Measurements from ENCODE around the gene TASL.
"Not testable (repeated sequence)": the region's sequence is repeated elsewhere in the genome, so short reads cannot be mapped to it uniquely, and the experiment has no call there.

TASL gene

GRCh38 chrX:30577362-30577991 lies at the start of gene TASL:
Gene TASL (minus strand): TSS chrX:30577766. CDS start chrX:30560355, 17,411 bp downstream.
- DNase-seq (ENCODE audit: low read depth), result no peak

DNA sequence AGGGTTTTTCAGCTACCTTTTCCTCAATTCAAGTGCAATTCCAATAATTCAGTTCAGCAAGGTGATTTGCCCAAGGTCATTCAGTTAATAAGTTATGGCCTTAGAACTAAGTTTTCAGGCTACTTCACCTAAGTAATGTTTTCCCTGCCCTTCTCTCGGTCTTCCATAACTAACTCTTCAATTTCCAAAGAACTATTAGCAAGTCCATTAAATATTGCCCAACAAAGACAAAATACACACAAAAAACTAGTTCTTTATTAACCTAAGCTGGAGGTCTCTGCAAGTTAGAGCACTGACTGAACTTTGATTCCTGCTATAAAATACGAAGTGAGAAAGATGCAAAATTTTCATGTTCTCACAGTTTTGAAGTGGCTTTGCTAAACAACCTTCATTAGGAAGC lies 48.8 kb upstream of the TASL start:
- DNase-seq (ENCODE audit: low read depth), result no peak

- DNase-seq (ENCODE audit: low read depth), result no peak
Observed at GRCh38 chrX:30622361-30622760, 44.8 kb upstream of the TASL start.

DNA sequence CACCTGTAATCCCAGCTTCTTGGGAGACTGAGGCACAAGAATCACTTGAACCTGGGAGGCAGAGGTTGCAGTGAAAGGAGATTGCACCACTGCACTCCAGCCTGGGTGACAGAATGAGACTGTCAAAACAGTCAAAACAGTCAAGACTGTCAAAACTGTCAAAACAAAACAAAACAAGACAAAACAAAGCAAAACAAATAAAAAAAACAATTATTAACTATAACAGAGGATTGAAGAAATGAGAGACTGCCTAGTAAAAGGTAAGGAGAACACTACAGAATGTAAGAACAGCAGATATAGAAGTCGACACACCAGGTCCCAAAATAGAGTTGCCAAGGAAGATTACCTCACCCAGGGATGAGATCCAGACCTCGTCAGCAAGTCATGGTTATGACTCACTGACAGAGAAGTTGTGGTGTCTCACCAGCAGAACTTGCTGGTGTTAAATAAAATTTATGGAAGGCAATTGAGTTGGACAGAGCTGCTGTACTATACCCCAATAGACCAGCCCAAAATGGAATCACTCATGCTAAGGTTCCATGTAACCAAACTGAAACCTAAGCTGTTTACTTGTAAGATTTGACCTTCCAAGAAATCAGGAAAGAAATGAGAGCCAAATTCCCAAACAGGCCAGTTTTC lies 43.5 kb upstream of the TASL start:
- DNase-seq (ENCODE audit: low read depth), result peak; percentile 92

- no peak for DNase-seq (ENCODE audit: low read depth)
Observed at GRCh38 chrX:30620125-30620524, 42.6 kb upstream of the TASL start.

- peak; percentile 13 for DNase-seq (ENCODE audit: low read depth)
Observed at GRCh38 chrX:30618160-30618765, 40.7 kb upstream of the TASL start.

- DNase-seq (ENCODE audit: low read depth), result peak; percentile 32
Observed at GRCh38 chrX:30615229-30615628, 37.7 kb upstream of the TASL start.

DNA sequence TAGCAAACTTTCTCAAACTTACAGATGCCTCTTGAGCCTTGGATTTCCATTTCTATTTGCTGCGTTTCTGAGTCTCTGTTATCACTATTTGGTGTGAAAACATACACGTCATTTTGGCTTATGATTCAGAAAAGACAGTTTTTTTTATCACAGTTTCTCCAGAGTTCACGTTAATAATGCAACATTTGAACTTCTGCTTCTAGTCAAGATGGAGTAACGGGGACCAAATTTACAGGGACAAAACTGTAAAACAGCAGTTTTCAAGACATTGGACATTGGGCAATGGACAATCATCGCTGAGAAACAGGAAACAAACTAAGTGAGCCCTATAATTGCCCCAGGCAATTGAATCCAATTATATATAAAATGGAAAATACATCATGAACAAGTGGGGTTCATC lies 36.2 kb upstream of the TASL start:
- DNase-seq (ENCODE audit: low read depth), result no peak

DNA sequence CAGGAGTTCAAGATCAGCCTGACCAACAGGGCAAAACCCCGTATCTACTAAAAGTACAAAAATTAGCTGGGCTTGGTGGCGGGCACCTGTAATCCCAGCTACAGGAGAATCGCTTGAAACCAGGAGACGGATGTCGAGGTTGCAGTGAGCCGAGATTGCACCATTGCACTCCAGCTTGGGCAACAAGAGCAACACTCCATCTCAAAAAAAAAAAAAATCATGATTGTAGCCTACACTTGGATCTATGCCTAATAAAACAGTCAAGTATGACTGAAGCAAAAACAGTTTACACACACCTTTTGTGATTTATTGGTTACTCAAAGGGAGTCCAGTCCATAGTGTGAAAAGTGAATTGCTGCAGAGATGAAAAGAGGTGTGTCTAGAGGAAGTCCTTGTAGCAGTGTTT lies 34.7 kb upstream of the TASL start:
- no peak for DNase-seq (ENCODE audit: low read depth)

DNA sequence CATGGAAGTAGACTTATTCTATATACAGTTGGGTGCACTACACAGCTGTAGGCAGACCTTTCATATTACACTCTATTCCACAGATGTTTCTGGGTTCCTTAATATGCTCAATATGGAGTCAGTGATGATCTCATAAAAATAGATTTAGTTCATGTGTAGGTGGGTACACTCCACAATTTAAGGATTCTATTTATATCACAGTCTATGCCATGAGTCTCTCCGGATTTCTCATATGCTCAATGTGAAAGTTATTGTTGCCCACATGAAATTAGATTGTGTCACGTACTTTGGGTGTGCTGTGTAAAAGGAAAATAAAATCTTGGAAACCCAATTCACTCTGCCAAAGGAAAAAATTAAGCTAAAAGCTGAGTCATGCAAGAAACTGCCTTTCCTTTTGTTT lies 32.5 kb upstream of the TASL start:
- no peak for DNase-seq (ENCODE audit: low read depth)

- no peak for DNase-seq (ENCODE audit: low read depth)
Observed at GRCh38 chrX:30607155-30607554, 29.6 kb upstream of the TASL start.

GRCh38 chrX:30600269-30601176 lies 23.0 kb upstream of the TASL start:
- DNase-seq (ENCODE audit: low read depth), result not testable (repeated sequence)

DNA sequence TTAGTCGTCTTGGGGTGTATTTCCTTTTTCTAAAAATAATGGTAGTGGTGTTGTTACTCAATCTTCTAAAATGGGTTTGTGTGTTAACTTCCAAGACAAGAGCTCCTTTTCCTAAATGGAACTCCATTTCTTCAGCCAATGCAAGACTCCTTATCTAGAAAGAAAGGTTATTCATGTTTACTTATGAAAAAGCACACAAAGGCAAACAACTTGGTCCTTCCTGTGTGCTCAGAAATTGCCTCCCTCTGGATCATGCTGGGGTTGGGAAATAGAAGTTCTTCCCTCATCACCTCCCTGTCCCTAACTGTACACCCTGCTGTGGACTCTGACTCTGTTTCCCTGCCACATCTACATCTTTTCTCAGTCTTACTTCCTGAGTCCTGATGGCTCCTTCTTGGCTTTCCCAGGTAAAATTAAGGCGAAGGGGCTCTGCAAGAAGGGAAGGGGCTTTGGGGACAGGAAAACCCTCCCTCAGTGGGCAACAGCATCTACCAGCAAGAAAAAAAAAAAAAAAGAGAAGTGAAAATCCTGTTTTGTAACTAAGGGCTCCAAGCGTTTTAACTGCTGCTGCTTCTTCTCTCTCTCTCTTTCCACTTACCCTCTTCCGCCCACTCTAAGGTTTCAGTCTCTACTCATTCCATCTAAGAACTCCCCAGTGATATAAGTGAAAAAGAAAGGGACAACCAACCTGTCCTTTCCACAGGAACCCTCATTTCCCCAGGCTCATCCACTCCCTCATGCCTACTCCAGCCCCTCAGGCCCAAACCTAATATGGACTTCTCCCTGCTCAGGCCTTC lies 19.8 kb upstream of the TASL start:
- DNase-seq (ENCODE audit: low read depth), result no peak

- DNase-seq (ENCODE audit: low read depth), result no peak
Observed at GRCh38 chrX:30593440-30594200, 16.1 kb upstream of the TASL start.

DNA sequence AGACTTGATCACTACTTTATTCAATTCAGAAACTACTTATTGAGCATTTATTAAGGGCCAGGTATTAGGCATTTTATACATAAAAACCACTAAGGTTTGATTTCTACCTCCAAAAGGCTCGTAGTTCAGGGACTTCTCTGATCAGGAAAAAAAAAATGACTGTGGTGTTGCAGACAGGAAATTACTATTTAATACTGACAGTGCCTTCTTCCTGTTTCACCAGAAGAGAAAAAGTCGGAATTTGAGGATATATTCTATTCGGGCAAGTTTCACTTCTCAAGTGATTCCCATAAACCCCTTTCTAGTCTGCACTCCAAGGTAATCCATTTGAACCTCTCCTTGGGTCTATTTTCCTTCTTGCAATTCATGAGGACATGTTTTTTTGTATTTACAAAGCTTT lies 15.3 kb upstream of the TASL start:
- no peak for DNase-seq (ENCODE audit: low read depth)

DNA sequence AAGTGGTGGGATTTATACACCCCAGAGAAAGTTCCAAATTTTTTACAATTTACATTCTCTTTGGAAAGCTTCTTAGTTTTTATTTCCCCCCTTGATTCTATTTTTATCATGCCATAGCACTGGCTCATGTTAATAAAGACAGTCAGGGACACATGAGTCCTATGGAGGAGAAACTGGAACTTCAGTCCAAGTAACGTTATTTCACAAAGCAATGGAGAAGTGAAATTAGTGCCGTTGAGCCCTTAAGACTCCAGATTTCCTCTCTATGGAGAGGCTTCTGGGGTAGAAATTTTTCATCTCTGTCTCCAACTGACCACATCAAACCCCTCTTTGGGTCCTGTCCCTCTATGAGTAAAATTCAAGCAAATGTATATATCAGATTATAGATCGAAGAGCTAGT lies 12.8 kb upstream of the TASL start:
- no peak for DNase-seq (ENCODE audit: low read depth)

DNA sequence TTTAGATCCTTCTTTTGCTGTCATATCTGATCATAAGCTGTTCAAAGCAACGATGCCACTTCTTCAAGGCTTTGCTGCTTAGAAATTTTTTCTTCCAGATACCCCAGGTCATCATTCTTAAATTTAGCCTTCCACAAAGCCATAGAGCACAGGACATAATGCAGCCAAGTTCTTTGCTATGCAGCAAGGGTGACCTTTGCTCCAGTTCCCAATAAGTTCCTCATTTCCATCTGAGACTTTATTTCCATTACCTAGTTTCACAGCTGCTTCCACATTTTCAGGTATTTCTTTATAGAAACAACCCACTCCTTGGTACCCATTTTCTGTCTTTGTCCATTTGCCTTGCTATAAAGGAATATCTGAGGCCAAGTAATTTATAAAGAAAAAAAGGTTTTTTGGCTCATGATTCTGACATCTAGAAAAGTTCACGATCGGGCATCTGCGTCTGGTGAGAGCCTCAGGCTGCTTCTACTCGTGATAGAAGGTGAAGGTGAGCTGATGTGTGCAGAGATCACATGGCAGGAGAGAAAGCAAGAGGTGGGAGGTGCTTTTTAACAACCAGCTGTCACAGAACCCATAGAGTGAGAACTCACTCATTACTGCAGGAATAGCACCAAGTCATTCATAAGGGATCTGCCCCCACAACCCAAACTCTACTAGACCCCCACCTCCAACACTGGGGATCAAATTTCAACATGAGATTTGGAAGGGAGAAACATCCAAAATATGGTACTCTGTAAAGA lies 11.8 kb upstream of the TASL start:
- no peak for DNase-seq (ENCODE audit: low read depth)

- DNase-seq (ENCODE audit: low read depth), result no peak
Observed at GRCh38 chrX:30586516-30586915, 8.9 kb upstream of the TASL start.

GRCh38 chrX:30582664-30583063 lies 5.1 kb upstream of the TASL start:
- DNase-seq (ENCODE audit: low read depth), result no peak

GRCh38 chrX:30580641-30581040 lies 3.1 kb upstream of the TASL start:
- DNase-seq (ENCODE audit: low read depth), result no peak
